HG02938 (cell line): ENCODE data around the gene UBE2QL1.

Experiments used
- ATAC-seq: cut with Tn5 transposase; IDR thresholded peaks from one replicate; pipeline ENCODE4 v1.9.1; 2021; ENCODE audit warnings: mild to moderate bottlenecking, moderate library complexity; ENCODE audit not compliant: unreplicated experiment

The UBE2QL1 gene

GRCh38 chr5:6427694-6428093 is 21.0 kb upstream of the UBE2QL1 start:
- no peak for ATAC-seq

DNA sequence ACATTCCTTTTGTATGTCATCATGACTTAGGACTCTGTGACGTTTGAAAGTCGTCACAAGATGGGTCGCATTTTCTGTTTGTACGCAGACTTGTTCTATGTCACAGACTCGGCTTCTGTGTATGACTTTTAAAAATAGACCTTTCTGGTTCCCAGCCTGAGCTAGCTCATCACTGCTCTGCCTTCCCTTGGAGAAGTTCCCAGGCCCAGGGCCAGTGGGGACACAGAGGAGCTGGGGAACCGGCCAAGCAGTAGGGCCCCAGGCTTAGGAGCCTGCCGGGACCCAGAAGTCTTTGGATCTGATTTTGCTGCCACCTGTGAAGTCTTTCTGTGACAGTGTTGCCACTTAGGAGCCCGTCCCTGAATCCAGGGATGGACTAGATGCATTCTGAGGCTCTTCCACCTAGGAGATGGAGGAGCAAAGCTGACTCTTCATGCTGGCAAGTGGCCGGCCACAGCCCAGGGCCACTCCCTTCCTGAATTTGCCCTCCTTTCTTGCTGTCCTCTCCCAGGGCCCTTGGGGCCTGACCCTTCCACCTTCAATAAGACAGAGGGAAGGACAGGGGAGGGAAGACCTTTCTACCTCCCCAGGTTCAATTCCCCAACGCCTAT is 18.1 kb upstream of the UBE2QL1 start:
- no peak for ATAC-seq

DNA sequence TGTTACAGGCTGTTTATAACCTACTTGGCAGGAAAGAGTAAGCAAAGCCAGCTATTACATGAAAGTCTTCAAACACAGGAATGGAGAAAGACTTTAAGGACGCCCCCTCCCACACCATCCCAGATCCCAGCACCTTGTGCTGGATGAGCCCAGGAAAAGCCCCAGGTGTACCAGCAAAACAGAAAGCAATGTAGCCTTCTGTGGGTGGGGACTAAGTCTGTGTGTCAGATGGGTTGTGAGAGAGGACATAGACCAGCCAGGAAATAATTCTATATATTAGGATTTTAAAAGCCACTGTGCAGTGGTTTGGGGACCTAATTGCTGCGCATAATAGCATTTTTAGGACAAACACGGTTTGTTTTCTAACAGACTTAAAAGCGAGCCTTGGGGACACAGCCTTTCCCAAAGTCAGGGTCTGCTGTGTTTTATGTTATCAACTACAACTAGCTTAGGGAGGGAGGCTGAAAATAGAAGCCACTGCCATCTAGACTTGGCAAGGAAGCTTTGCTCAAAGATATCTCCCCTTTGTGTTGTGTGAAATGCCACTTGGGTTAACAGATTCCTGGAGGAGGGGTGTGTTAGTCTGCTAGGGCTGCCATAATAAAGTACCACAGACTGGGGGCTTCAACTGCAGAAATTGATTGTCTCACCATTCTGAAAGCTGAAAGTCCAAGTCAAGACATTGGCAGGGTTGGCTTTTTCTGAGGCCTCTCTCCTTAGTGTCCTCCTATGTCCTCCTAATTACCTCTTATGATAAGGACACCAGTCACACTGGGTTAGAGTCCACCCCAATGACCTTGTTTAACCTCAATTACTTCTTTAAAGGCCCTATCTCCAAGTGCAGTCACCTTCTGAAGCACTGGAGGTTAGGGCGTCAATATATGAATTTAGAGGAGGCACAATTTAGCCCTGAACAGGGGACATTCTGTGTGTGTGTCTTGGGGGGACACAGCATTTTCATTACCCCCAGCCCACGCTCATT is 17.2 kb upstream of the UBE2QL1 start:
- ATAC-seq, result no peak

DNA sequence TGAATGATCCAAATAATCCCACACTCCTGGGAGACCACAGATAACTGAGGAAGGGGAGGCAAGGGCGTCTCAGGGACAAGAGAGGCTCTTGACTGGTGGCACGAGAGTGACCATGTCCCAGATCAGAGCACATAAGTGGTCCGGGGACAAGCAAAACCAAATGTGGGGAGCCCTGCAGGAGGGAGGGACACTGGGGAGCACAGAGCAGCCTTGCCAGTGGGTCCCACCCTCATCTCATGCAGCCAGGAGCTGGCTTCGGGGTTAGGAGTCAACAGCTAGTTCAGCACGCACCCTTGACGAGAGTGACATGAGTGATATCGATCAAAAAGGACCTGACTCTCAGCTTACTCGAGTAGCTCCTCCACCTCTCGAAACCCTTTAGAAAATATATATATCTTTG is 16.5 kb upstream of the UBE2QL1 start:
- ATAC-seq, result no peak

GRCh38 chr5:6434731-6435130 is 13.9 kb upstream of the UBE2QL1 start:
- ATAC-seq, result no peak

DNA sequence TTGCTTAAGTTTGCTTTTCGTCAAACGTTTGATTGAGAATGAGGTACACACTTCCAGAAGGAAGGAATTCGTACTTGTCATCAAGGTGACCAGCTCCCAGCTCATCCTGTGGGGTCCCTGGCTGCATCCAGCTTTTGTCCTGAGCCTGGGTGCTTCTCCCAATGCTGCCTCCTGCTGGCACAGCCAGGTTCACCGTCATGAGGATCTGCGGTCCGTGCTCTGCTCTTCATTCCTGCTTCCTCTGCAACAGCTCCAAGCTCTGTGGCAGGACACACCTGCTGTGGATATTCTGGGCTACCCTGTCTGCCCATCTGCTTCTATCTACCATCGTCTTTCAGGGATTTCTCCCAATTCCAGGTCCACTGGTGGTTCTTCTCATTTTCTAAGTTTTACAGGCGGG is 13.3 kb upstream of the UBE2QL1 start:
- no peak for ATAC-seq

DNA sequence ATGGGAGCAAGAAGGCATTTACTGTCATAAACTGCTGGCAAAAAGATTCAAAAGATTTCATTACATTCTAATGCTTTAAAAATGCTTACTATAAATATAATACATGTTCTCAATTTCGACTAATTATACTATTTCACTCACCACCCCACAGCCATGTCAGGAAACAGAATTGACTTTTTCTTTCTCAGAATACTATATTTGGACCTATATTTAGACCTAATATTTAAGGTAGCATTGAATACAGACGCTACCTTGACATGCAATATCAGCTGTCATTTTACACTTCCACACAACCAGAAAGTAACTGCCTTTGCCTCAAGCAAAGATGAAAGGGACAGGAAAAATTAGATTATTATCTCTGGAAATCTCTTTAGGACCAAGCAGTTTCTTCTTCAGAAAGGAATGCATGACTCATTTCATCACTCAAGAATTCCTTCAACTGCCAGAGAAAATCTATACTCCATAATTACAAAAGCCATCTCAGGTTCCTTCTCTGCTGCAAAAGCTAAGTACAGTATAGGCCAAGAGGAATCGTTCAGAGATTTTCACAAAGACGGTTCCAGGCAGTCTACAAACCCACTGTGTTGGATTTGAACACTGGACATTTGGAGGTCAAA is 11.8 kb upstream of the UBE2QL1 start:
- no peak for ATAC-seq

GRCh38 chr5:6439588-6440550 is 8.8 kb upstream of the UBE2QL1 start:
- ATAC-seq, result no peak

DNA sequence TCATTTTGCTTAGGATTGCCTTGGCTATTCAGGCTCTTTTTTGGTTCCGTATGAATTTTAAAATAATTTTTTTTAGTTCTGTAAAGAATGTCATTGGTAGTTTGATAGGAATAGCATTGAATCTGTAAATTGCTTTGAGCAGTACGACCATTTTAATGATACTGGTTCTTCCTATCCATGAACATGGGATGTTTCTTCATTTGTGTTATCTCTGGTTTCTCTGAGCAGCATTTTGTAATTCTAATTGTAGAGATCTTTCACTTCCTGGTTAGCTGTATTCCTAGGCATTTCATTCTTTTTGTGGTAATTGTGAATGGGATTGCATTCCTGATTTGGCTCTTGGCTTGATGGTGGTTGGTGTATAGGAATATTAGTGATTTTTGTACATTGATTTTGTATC is 6.3 kb upstream of the UBE2QL1 start:
- ATAC-seq, result no peak

- no peak for ATAC-seq
Measured at GRCh38 chr5:6443326-6443725, 5.3 kb upstream of the UBE2QL1 start.

DNA sequence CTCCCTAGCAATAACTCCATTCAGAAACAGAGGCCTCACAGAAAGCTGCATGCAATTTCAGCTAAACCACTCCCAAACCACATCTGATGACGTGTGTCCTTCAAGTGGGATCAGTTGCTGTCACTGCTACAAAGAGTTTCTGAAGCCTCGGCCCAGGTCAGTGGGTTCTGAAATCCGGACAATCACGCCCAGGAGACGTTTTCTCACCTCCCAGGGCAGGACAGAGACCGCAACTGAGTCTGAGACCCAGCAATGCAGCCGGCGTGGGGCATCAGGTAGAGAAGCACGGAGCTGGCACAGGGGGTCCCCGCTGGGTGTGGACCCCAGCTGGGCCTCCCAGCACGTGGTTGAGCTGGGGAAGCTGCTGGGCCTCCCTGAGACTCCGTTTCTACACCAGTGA is 2.6 kb upstream of the UBE2QL1 start:
- no peak for ATAC-seq

- no peak for ATAC-seq
Measured at GRCh38 chr5:6446626-6447309, 1.9 kb upstream of the UBE2QL1 start.

- ATAC-seq, result no peak
Measured at GRCh38 chr5:6447384-6448140, 1.1 kb upstream of the UBE2QL1 start.

GRCh38 chr5:6448141-6448491 is 543 bp upstream of the UBE2QL1 start:
- ATAC-seq, result no peak

- no peak for ATAC-seq
Measured at GRCh38 chr5:6449465-6450158, 953 bp downstream of the UBE2QL1 start.

DNA sequence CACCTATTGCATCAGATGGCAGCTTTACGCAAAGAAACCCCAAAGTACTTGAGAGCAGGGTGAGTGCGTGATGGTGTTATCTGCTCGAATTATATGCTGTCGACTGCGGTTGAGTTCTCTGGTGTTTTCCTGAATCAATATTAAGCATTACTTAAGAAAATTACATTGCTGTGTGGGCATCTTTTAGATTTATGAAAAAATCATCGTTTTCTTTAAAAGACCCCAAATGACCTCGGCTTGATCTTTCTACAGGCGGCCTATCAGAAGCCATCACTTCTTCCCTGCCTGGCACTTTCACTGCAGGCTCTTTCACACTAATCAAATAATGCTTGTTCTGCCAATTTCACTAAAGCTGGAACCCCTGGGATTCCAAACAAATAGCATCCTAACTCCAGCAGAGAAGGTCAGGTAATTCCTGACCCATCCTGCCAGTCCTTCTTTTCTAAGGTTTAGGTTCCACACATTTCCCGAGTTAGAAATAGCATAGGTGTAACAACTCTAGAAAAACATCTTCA is 1.7 kb downstream of the UBE2QL1 start:
- ATAC-seq, result no peak

- no peak for ATAC-seq
Measured at GRCh38 chr5:6452622-6453504, 4.2 kb downstream of the UBE2QL1 start.
